Spleen (tissue), 7 donors: ENCODE measurements around the gene SLC39A5.

Experiments
- CTCF ChIP-seq, 11 experiments: fragments of 200-600 bp in 7 of 11; fragments of 450-650 bp in 4 of 11; sonication (generic) in 4 of 11; IDR thresholded peaks in 8 of 11; conservative IDR thresholded peaks in 3 of 11; 1 replicate in 7 of 11; 2 replicates in 4 of 11; pipeline versions ENCODE4 v1.4.0 to v1.8.0; 2016 to 2021; ENCODE audit warnings: antibody characterized with exemption in 11 of 11, inconsistent platforms in 4 of 11, mild to moderate bottlenecking in 1 of 11
- POLR2A ChIP-seq, 3 donors: fragments of 450-650 bp; IDR thresholded peaks; one replicate each; pipeline ENCODE4 v1.5.1; 2017; ENCODE audit warnings: antibody characterized with exemption in 3 of 3, mild to moderate bottlenecking in 1 of 3
- POLR2AphosphoS5 ChIP-seq, 3 donors: sonication (generic); formaldehyde crosslinking; IDR thresholded peaks; one replicate each; pipeline ENCODE4 v1.5.1; 2017; ENCODE audit warnings: antibody characterized with exemption in 3 of 3
- donor health status: DM: no; HTN: no; CAD: no; lungs with moderate emphysema.
- donor health status: DM: no; HTN: no; CAD: no.
- donor health status: DM: no; HTN: no; CAD: no.

- no peak for TF ChIP-seq CTCF (IDR thresholded peaks at IDR 0.05 in 8 of 11, conservative IDR thresholded peaks at IDR 0.05 in 3 of 11)
- TF ChIP-seq POLR2AphosphoS5 (IDR thresholded peaks at IDR 0.05), result peak in 2 of 3 donors; percentile 2 to 6
- no peak for TF ChIP-seq POLR2A (IDR thresholded peaks at IDR 0.05)
These were observed 13.9 kb downstream of the SLC39A5 start for GRCh38 chr12:56243731-56244181.
